ENCODE results near the gene PATL2.
"Not testable (repeated sequence)": the region's sequence is repeated elsewhere in the genome, so short reads cannot be mapped to it uniquely, and the experiment has no call there.

The PATL2 gene

DNA sequence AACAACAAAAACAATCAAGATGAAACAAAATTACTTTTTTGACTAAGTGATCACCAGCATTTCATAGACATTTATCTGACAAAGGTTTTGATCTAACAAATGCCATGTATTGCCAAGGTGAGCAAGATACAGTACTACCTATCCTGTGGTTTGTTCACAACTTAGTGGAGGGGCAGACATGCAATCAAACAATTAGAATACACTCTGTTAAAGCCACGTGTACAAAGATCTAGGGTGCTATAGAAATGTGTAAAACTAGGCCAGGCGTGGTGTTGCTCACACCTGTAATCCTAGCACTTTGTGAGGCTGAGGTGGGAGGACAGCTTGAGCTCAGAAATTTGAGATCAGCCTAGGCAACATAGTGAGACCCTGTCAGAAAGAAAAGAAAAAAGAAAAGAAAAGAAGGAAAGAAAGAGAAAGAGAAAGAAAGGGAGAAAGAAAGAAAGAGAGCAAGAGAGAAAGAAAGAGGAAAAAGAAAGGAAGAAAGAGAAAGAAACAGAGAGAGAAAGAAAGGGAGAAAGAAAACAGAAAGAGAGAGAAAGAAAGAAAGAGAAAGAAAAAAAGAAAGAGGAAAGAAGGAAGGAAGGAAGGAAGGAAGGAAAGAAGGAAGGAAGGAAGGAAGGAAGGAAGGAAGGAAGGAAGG is 23.8 kb upstream of the PATL2 start:
- peak overlapping the region; percentile 45 for H3K4me3 ChIP-seq (ENCODE audit: low read depth, low read length)
- no peak for TF ChIP-seq CTCF (IDR thresholded peaks at IDR 0.05; ENCODE audit: borderline replicate concordance, insufficient read depth, low read depth, low read length)

- H3K4me3 ChIP-seq (ENCODE audit: low read depth, low read length): peak overlapping the region; percentile 78
- TF ChIP-seq CTCF (IDR thresholded peaks at IDR 0.05; ENCODE audit: borderline replicate concordance, insufficient read depth, low read depth, low read length): no peak
These were observed 18.4 kb upstream of the PATL2 start for GRCh38 chr15:44729408-44730127.

GRCh38 chr15:44728576-44729407 is 17.7 kb upstream of the PATL2 start:
- TF ChIP-seq CTCF (IDR thresholded peaks at IDR 0.05; ENCODE audit: borderline replicate concordance, insufficient read depth, low read depth, low read length): no peak
- peak overlapping the region; percentile 78 for H3K4me3 ChIP-seq (ENCODE audit: low read depth, low read length)

DNA sequence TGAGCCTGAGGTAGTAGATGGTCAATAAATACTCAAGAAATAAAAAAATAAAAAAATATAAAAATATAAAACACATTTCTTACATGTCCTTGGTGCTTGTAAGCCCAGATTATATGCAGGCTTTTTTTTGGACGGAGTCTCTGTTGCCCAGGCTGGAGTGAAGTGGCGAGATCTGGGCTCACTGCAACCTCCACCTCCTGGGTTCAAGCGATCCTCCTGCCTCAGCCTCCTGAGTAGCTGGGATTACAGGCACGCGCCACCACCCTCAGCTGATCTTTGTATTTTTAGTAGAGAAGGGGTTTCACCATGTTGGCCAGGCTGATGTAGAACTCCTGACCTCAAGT is 17.1 kb upstream of the PATL2 start:
- H3K4me3 ChIP-seq (ENCODE audit: low read depth, low read length): not testable (repeated sequence)

- no peak for TF ChIP-seq CTCF (IDR thresholded peaks at IDR 0.05; ENCODE audit: borderline replicate concordance, insufficient read depth, low read depth, low read length)
- H3K4me3 ChIP-seq (ENCODE audit: low read depth, low read length): peak overlapping the region; percentile 11
These were observed 16.5 kb upstream of the PATL2 start for GRCh38 chr15:44727485-44728231.

- peak overlapping the region; percentile 62 for H3K4me3 ChIP-seq (ENCODE audit: low read depth, low read length)
- no peak for TF ChIP-seq CTCF (IDR thresholded peaks at IDR 0.05; ENCODE audit: borderline replicate concordance, insufficient read depth, low read depth, low read length)
These were observed 15.7 kb upstream of the PATL2 start for GRCh38 chr15:44726568-44727484.
